Lower lobe of right lung (tissue), 2 donors: Measurements from ENCODE around the gene JAZF1. TPM values are rescaled to one million over a fixed set of nuclear protein-coding genes. Genes with fewer than 3 reads are reported as not detected.

Experiments
- ATAC-seq, 2 donors: fragments of 200-7000 bp; cut with Tn5 transposase; one replicate each; pipeline ENCODE4 v1.9.1; 2020 to 2022; ENCODE audit warnings: mild to moderate bottlenecking in 2 of 2, moderate library complexity in 2 of 2
- DNase-seq: peaks from one replicate; pipeline ENCODE4 v3.0.0-alpha.2; 2020
- H3K27ac ChIP-seq: fragments of 200-600 bp; one replicate; pipeline ENCODE4 v1.8.0; 2022
- H3K27me3 ChIP-seq: fragments of 200-600 bp; one replicate; pipeline ENCODE4 v1.8.0; 2022; ENCODE audit warnings: low read depth
- H3K36me3 ChIP-seq: fragments of 200-600 bp; one replicate; pipeline ENCODE4 v1.8.0; 2022; ENCODE audit warnings: mild to moderate bottlenecking
- H3K4me1 ChIP-seq: fragments of 200-600 bp; one replicate; pipeline ENCODE4 v1.8.0; 2022
- H3K4me3 ChIP-seq: fragments of 200-600 bp; one replicate; pipeline ENCODE4 v1.8.0; 2022; ENCODE audit warnings: mild to moderate bottlenecking
- H3K9me3 ChIP-seq: fragments of 200-600 bp; one replicate; pipeline ENCODE4 v1.8.0; 2022
- CTCF ChIP-seq: fragments of 200-600 bp; IDR thresholded peaks from one replicate; pipeline ENCODE4 v1.8.0; 2022; ENCODE audit warnings: antibody characterized with exemption, mild to moderate bottlenecking
- intact Hi-C: fragments of 100-400 bp; cut with DNase I; formaldehyde crosslinking; loops from one replicate; pipeline ENCODE4 v1.11.0; 2022
- total RNA-seq: library from RNA; stranded (reverse); fragmentation: NEBNext Ultra II Directional; extraction: Animal tissue kit (Norgen Biotek cat#: 25700); gene quantifications from one replicate; pipeline ENCODE4 v1.2.1, GENCODE V29; 2021
- donor health status: DM: no; HTN: yes; CAD: no; lungs with severe emphysema.

JAZF1 gene
- total RNA-seq, 1 donor from 2014 or later = 19.4 TPM

- no peak for TF ChIP-seq CTCF
- no peak overlapping the region for H3K27ac ChIP-seq
- H3K4me3 ChIP-seq = no peak overlapping the region
- peaks cover 15% of the 10 kb centered on the region for H3K36me3 ChIP-seq
- no peaks in the 10 kb centered on the region for H3K27me3 ChIP-seq
- ATAC-seq (no peak), DNase-seq (no peak)
- no peaks in the 10 kb centered on the region for H3K4me1 ChIP-seq
- H3K9me3 ChIP-seq = no peaks in the 10 kb centered on the region
- intact Hi-C loops = no loop called here
Measured at GRCh38 chr7:27839099-27839498, 341.5 kb downstream of the JAZF1 start.

- no peaks in the 10 kb centered on the region for H3K9me3 ChIP-seq
- no peak overlapping the region for H3K27ac ChIP-seq
- DNase-seq (no peak), ATAC-seq (no peak)
- no peak for TF ChIP-seq CTCF
- H3K36me3 ChIP-seq = peaks cover 34% of the 10 kb centered on the region
- no peak overlapping the region for H3K4me3 ChIP-seq
- H3K4me1 ChIP-seq = no peaks in the 10 kb centered on the region
- intact Hi-C loops = no loop called here
- H3K27me3 ChIP-seq = no peaks in the 10 kb centered on the region
Measured at GRCh38 chr7:27836536-27836935, 344.1 kb downstream of the JAZF1 start.

GRCh38 chr7:27835376-27835775, 345.2 kb downstream of the JAZF1 start:
- Histone ChIP-seq H3K36me3 (peaks cover 37% of the 10 kb centered on the region), H3K27me3 (no peaks in the 10 kb centered on the region), H3K9me3 (no peaks in the 10 kb centered on the region), H3K27ac (no peak overlapping the region), H3K4me1 (no peaks in the 10 kb centered on the region), H3K4me3 (no peak overlapping the region)
- TF ChIP-seq CTCF = no peak
- no peak for ATAC-seq
- DNase-seq = no peak
- intact Hi-C loops = no loop called here

- no peaks in the 10 kb centered on the region for H3K9me3 ChIP-seq
- no peaks in the 10 kb centered on the region for H3K4me1 ChIP-seq
- ATAC-seq = peak in 1 of 2 donors; percentile 11
- TF ChIP-seq CTCF = no peak
- no peak for DNase-seq
- H3K36me3 ChIP-seq = peaks cover 35% of the 10 kb centered on the region
- no peak overlapping the region for H3K4me3 ChIP-seq
- no peaks in the 10 kb centered on the region for H3K27me3 ChIP-seq
- intact Hi-C loops = no loop called here
- H3K27ac ChIP-seq = no peak overlapping the region
Measured at GRCh38 chr7:27834179-27834921, 346.2 kb downstream of the JAZF1 start.

- peaks cover 52% of the 10 kb centered on the region for H3K36me3 ChIP-seq
- ATAC-seq (no peak), DNase-seq (no peak)
- H3K9me3 ChIP-seq = no peaks in the 10 kb centered on the region
- intact Hi-C loops = no loop called here
- H3K27me3 ChIP-seq = no peaks in the 10 kb centered on the region
- H3K27ac ChIP-seq = no peak overlapping the region
- H3K4me3 ChIP-seq = no peak overlapping the region
- no peaks in the 10 kb centered on the region for H3K4me1 ChIP-seq
- TF ChIP-seq CTCF = no peak
Measured at GRCh38 chr7:27826357-27826756, 354.2 kb downstream of the JAZF1 start.
